K562 (cell line): Measurements from ENCODE around the gene PLSCR5. TPM values are rescaled to one million over a fixed set of nuclear protein-coding genes. Genes with fewer than 3 reads are reported as not detected.
A peak's percentile ranks its signal among the peaks of the same experiment; 100 is the strongest.

Experiments
- MGA ChIP-seq: fragments of 450-650 bp; IDR thresholded peaks from 2 replicates; pipeline ENCODE4 v1.6.1; 2016; ENCODE audit warnings: mild to moderate bottlenecking, moderate library complexity
- RB1 ChIP-seq: fragments of 450-650 bp; IDR thresholded peaks from 2 replicates; pipeline ENCODE4 v1.6.1; 2017; ENCODE audit warnings: low read depth, mild to moderate bottlenecking
- polyA plus RNA-seq, 8 experiments: library from polyadenylated mRNA; depleted of rRNA in 4 of 8; stranded (reverse) in 5 of 8; unstranded in 3 of 8; fragments of >200 nt; fragmentation: Nextera tagmentation in 2 of 8; fragmentation: Illumina TruSeq in 1 of 8; extraction: Ambion mirVana in 2 of 8; extraction: Trizol in 1 of 8; gene quantifications; 2 replicates each; pipeline versions ENCODE4 v1.2.1 to v1.2.3, GENCODE V29; 2011 to 2014; ENCODE audit warnings: inconsistent platforms in 1 of 8, missing spikeins in 1 of 8
- total RNA-seq, 7 experiments: library from RNA; depleted of rRNA in 6 of 7; stranded (reverse); fragments of >200 nt in 6 of 7; fragmentation: Illumina TruSeq in 2 of 7; extraction: Trizol in 2 of 7; gene quantifications; 2 replicates each; pipeline versions ENCODE4 v1.2.1 to v1.2.3, GENCODE V29; 2011 to 2021; ENCODE audit warnings: low replicate concordance in 1 of 7
- TF ChIP-seq, protein P1 (sequence below), 2 experiments: fragments of 450-650 bp; formaldehyde crosslinking in 1 of 2; IDR thresholded peaks; 2 replicates each; pipeline versions ENCODE4 v1.4.0 to v1.6.1; 2014 to 2020; ENCODE audit warnings: mild to moderate bottlenecking in 2 of 2, borderline replicate concordance in 1 of 2, low read depth in 1 of 2

The PLSCR5 gene
- total and polyA plus RNA-seq, 9 of the 15 experiments (the other 6 are each of a cell fraction or from before 2014, with no cell fraction given): not detected

GRCh38 chr3:146544002-146544928, 60.9 kb downstream of the PLSCR5 start, which contains the start of gene PLSCR1 (continued):
- TF ChIP-seq, protein P1, sequence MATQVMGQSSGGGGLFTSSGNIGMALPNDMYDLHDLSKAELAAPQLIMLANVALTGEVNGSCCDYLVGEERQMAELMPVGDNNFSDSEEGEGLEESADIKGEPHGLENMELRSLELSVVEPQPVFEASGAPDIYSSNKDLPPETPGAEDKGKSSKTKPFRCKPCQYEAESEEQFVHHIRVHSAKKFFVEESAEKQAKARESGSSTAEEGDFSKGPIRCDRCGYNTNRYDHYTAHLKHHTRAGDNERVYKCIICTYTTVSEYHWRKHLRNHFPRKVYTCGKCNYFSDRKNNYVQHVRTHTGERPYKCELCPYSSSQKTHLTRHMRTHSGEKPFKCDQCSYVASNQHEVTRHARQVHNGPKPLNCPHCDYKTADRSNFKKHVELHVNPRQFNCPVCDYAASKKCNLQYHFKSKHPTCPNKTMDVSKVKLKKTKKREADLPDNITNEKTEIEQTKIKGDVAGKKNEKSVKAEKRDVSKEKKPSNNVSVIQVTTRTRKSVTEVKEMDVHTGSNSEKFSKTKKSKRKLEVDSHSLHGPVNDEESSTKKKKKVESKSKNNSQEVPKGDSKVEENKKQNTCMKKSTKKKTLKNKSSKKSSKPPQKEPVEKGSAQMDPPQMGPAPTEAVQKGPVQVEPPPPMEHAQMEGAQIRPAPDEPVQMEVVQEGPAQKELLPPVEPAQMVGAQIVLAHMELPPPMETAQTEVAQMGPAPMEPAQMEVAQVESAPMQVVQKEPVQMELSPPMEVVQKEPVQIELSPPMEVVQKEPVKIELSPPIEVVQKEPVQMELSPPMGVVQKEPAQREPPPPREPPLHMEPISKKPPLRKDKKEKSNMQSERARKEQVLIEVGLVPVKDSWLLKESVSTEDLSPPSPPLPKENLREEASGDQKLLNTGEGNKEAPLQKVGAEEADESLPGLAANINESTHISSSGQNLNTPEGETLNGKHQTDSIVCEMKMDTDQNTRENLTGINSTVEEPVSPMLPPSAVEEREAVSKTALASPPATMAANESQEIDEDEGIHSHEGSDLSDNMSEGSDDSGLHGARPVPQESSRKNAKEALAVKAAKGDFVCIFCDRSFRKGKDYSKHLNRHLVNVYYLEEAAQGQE (IDR thresholded peaks at IDR 0.05; ENCODE audit: borderline replicate concordance): no peak
- TF ChIP-seq, protein P1 (CRISPR knock-in tag; IDR thresholded peaks at IDR 0.05; ENCODE audit: low read depth): peak; percentile 43; the same call in 1 of the 2 replicates
- TF ChIP-seq MGA: peak; percentile 38; the same call in 1 of the 2 replicates
- peak; percentile 56; the same call in 1 of the 2 replicates for TF ChIP-seq RB1
